Amniotic stem cell (primary cell): ENCODE measurements around the gene PSG3.
"Not testable (repeated sequence)": the region's sequence is repeated elsewhere in the genome, so short reads cannot be mapped to it uniquely, and the experiment has no call there.

Experiments used
- DNase-seq: peaks from one replicate; lab custom pipeline; 2025; lab: John Stamatoyannopoulos, UW

PSG3 gene

GRCh38 chr19:42740381-42740780 lies at the start of gene PSG3:
Gene PSG3, minus strand, starts transcription at chr19:42740481. Its CDS starts 97 bp downstream, at chr19:42740384.
- not testable (repeated sequence) for DNase-seq

GRCh38 chr19:42788766-42789165 lies 48.5 kb upstream of the PSG3 start:
- not testable (repeated sequence) for DNase-seq

GRCh38 chr19:42787766-42788165 lies 47.5 kb upstream of the PSG3 start:
- not testable (repeated sequence) for DNase-seq

- peak; percentile 65 for DNase-seq
Measured at GRCh38 chr19:42776750-42777612, 36.7 kb upstream of the PSG3 start.

- not testable (repeated sequence) for DNase-seq
Measured at GRCh38 chr19:42774510-42775158, 34.4 kb upstream of the PSG3 start.

- DNase-seq, result not testable (repeated sequence)
Measured at GRCh38 chr19:42767319-42767718, 27.0 kb upstream of the PSG3 start.

- not testable (repeated sequence) for DNase-seq
Measured at GRCh38 chr19:42766871-42767270, 26.6 kb upstream of the PSG3 start.

- DNase-seq, result no peak
Measured at GRCh38 chr19:42764836-42765235, 24.6 kb upstream of the PSG3 start.

GRCh38 chr19:42762789-42763188 lies 22.5 kb upstream of the PSG3 start:
- no peak for DNase-seq

GRCh38 chr19:42761924-42762295 lies 21.6 kb upstream of the PSG3 start:
- DNase-seq, result not testable (repeated sequence)

GRCh38 chr19:42760954-42761923 lies 21.0 kb upstream of the PSG3 start:
- DNase-seq, result peak; percentile 68

GRCh38 chr19:42758667-42759066 lies 18.4 kb upstream of the PSG3 start:
- DNase-seq, result not testable (repeated sequence)

GRCh38 chr19:42752246-42752645 lies 12.0 kb upstream of the PSG3 start:
- DNase-seq, result not testable (repeated sequence)

GRCh38 chr19:42741726-42742607 lies 1.7 kb upstream of the PSG3 start:
- not testable (repeated sequence) for DNase-seq

- not testable (repeated sequence) for DNase-seq
Measured at GRCh38 chr19:42737581-42738011, 2.7 kb downstream of the PSG3 start.

- DNase-seq, result not testable (repeated sequence)
Measured at GRCh38 chr19:42728341-42728740, 11.9 kb downstream of the PSG3 start.

- DNase-seq, result not testable (repeated sequence)
Measured at GRCh38 chr19:42714000-42714399, 26.3 kb downstream of the PSG3 start.

GRCh38 chr19:42712753-42713152 lies 27.5 kb downstream of the PSG3 start:
- DNase-seq, result not testable (repeated sequence)

GRCh38 chr19:42710986-42711385 lies 29.3 kb downstream of the PSG3 start:
- DNase-seq, result not testable (repeated sequence)

- DNase-seq, result no peak
Measured at GRCh38 chr19:42697884-42698283, 42.4 kb downstream of the PSG3 start.
